ENCODE data around the gene MYO1A. TPM values are rescaled to one million over a fixed set of nuclear protein-coding genes. Genes with fewer than 3 reads are reported as not detected.

Gene MYO1A
- total RNA-seq, 1 experiment from 2014 or later = 0.31 TPM

GRCh38 chr12:57040211-57040610, 9.7 kb downstream of the MYO1A start:
- no TSS peak for BruUV-seq (replicated peaks)
- DNase-seq = no peak
- no peak for TF ChIP-seq CTCF (IDR thresholded peaks at IDR 0.05; ENCODE audit: unreplicated experiment)
- Mint-ChIP-seq H3K27ac (ENCODE audit: unreplicated experiment) (no peak overlapping the region), H3K36me3 (ENCODE audit: insufficient read depth, unreplicated experiment) (no peaks in the 10 kb centered on the region), H3K4me1 (ENCODE audit: low read depth, unreplicated experiment) (no peaks in the 10 kb centered on the region), H3K9me3 (ENCODE audit: low read depth, unreplicated experiment) (no peaks in the 10 kb centered on the region), H3K27me3 (ENCODE audit: unreplicated experiment) (peaks cover 100% of the 10 kb centered on the region), H3K4me3 (ENCODE audit: low read depth, unreplicated experiment) (no peak overlapping the region)
- intact Hi-C loops (cut with micrococcal nuclease; ENCODE audit: unreplicated experiment) = no loop called here
- CTCF ChIA-PET = interaction anchor here (0.5 kb wide), 1 partner anchor 19 kb away, joined by 3 read pairs; no protein-coding TSS in a partner anchor

DNA sequence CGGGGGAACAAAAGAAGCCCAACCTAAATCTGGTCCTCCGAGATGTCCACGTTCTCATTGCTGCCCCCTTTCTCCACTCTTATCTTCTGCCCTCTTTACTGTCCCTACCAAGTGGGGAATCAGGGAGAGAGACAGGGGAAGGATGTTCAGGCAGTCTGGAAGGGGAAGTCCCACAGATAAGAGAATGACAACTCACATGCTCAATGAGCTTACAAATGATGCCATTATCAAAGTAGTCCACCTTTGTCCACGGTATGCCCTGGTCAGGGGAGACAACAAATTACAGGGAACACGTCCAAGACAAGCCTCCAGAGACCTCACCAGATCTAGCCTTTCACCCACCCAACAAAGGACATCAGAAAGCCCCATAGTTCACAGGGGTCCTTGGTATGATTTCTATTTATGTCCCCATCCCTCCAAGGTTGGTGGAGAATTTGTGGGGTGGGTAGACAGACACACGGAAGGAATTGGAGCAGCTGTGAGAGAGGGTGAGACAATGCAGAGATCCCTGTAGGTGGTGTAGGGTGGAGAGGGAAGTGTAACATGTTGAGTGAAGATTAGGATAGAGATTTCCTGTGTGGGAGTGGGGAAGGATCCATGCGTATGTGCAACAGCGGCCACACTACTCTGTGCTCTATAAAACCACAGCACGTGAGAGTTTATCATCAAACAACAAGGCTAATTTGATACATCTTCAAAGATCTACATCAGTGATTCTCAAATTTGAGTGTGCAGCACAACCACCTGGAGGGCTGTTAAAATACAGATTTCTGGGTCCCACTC, 10.7 kb downstream of the MYO1A start:
- H3K27me3 Mint-ChIP-seq (ENCODE audit: unreplicated experiment) = peaks cover 94% of the 10 kb centered on the region

GRCh38 chr12:57037264-57037663, 12.7 kb downstream of the MYO1A start:
- DNase-seq = no peak
- Mint-ChIP-seq H3K36me3 (ENCODE audit: insufficient read depth, unreplicated experiment) (no peaks in the 10 kb centered on the region), H3K27ac (ENCODE audit: unreplicated experiment) (no peak overlapping the region), H3K4me1 (ENCODE audit: low read depth, unreplicated experiment) (no peaks in the 10 kb centered on the region), H3K9me3 (ENCODE audit: low read depth, unreplicated experiment) (no peaks in the 10 kb centered on the region), H3K4me3 (ENCODE audit: low read depth, unreplicated experiment) (no peak overlapping the region), H3K27me3 (ENCODE audit: unreplicated experiment) (peaks cover 79% of the 10 kb centered on the region)
- BruUV-seq (replicated peaks) = no TSS peak
- TF ChIP-seq CTCF (IDR thresholded peaks at IDR 0.05; ENCODE audit: unreplicated experiment) = no peak
- intact Hi-C loops (cut with micrococcal nuclease; ENCODE audit: unreplicated experiment) = no loop called here
- CTCF ChIA-PET = interaction anchor here (0.6 kb wide), 1 partner anchor 45 kb away, joined by 3 read pairs; no protein-coding TSS in a partner anchor

More for the DNA sequence above, 10.7 kb downstream of the MYO1A start:
- no peaks in the 10 kb centered on the region for H3K36me3 Mint-ChIP-seq (ENCODE audit: insufficient read depth, unreplicated experiment)
- no peak for DNase-seq
- no peak overlapping the region for H3K27ac Mint-ChIP-seq (ENCODE audit: unreplicated experiment)
- H3K4me3 Mint-ChIP-seq (ENCODE audit: low read depth, unreplicated experiment) = no peak overlapping the region
- no TSS peak for BruUV-seq (replicated peaks)
- no peak for TF ChIP-seq CTCF (IDR thresholded peaks at IDR 0.05; ENCODE audit: unreplicated experiment)
- intact Hi-C loops (cut with micrococcal nuclease; ENCODE audit: unreplicated experiment) = no loop called here
- no peaks in the 10 kb centered on the region for H3K9me3 Mint-ChIP-seq (ENCODE audit: low read depth, unreplicated experiment)
- CTCF ChIA-PET = no interaction called here
- no peaks in the 10 kb centered on the region for H3K4me1 Mint-ChIP-seq (ENCODE audit: low read depth, unreplicated experiment)

DNA sequence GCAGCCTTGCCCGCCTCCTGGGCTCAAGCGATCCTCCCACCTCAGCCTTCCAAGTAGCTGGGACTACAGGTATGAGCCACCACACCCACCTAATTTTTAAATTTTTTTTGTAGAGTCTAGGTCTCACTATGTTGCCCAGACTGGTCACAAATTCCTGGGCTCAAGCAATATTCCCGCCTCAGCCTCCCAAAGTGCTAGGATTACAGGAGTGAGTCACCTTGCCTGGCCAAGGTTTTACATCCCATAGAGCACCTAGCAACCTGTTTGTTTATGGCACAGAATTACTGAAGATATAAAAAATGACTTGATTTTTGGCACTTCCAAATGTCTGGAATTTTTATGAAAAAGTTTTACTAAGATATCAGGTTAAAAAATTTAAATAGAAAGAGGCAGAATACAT, 16.5 kb downstream of the MYO1A start:
- no peak for DNase-seq
- Mint-ChIP-seq H3K27me3 (ENCODE audit: unreplicated experiment) (peaks cover 60% of the 10 kb centered on the region), H3K9me3 (ENCODE audit: low read depth, unreplicated experiment) (no peaks in the 10 kb centered on the region), H3K4me1 (ENCODE audit: low read depth, unreplicated experiment) (peaks cover 7% of the 10 kb centered on the region), H3K36me3 (ENCODE audit: insufficient read depth, unreplicated experiment) (no peaks in the 10 kb centered on the region), H3K4me3 (ENCODE audit: low read depth, unreplicated experiment) (no peak overlapping the region), H3K27ac (ENCODE audit: unreplicated experiment) (no peak overlapping the region)
- intact Hi-C loops (cut with micrococcal nuclease; ENCODE audit: unreplicated experiment) = no loop called here
- BruUV-seq (replicated peaks) = no TSS peak
- CTCF ChIA-PET = no interaction called here
- TF ChIP-seq CTCF (IDR thresholded peaks at IDR 0.05; ENCODE audit: unreplicated experiment) = no peak
